Activated CD4-positive, alpha-beta T cell treated with anti-CD3 and anti-CD28 coated beads, Interleukin-10, Interleukin-2, amounts not matched to agents 100 ng/mL and 50 ng/mL, durations not matched to agents 16 hours and 8 hours (primary cell): Measurements from ENCODE around the gene AKAP10.
"Not testable (repeated sequence)": the region's sequence is repeated elsewhere in the genome, so short reads cannot be mapped to it uniquely, and the experiment has no call there.

Experiments
- DNase-seq: peaks from one replicate; pipeline ENCODE4 v3.0.0-alpha.2; 2020

Gene AKAP10

GRCh38 chr17:19860647-19861177 lies 116.9 kb downstream of the AKAP10 start:
- not testable (repeated sequence) for DNase-seq

GRCh38 chr17:19857640-19858039 lies 120.0 kb downstream of the AKAP10 start:
- no peak for DNase-seq
